Measurements from ENCODE around the gene GTF2H4. TPM values are rescaled to one million over a fixed set of nuclear protein-coding genes. Genes with fewer than 3 reads are reported as not detected.

GTF2H4 gene
- total RNA-seq, 1 donor from 2014 or later, result 67.2 TPM

DNA sequence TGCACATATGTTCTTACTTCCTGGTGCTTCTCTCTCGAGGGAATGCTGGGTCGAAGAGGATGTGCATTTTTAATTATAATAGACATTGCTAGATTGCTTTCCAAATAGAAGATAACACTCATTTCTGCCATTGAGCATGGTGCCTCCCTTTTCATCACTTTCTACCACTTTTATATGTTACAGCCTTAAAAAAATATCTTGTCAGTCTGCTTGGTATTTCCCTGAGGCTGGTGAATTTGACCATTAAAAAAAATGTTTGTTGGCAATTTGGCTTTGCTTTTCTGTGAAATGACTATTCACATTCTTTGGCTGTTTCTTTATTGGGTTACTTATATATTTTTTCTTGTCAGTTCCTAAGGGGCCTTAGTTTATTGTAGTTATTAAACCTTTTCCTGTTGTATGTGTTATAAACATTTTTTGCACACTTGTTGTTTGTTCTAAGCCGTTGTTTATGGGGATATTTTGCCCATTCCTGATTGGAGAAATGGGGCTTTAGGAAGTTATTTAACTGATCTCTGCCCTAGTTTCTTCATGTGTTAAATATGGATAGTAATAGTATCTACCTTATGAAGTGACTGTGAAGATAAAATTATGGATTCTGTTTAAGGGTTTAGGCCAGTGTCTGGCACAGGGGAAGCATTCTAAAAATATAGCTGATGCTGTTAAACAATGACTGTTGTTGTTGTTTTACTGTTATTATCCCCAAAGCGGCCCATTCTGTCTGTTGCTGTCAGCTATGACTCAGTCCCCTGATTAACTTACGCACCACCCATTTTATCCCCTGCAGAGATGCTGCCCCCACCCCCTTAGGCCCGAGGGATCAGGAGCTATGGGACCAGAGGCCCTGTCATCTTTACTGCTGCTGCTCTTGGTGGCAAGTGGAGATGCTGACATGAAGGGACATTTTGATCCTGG is 19.8 kb upstream of the GTF2H4 start:
- TF ChIP-seq, protein P1, sequence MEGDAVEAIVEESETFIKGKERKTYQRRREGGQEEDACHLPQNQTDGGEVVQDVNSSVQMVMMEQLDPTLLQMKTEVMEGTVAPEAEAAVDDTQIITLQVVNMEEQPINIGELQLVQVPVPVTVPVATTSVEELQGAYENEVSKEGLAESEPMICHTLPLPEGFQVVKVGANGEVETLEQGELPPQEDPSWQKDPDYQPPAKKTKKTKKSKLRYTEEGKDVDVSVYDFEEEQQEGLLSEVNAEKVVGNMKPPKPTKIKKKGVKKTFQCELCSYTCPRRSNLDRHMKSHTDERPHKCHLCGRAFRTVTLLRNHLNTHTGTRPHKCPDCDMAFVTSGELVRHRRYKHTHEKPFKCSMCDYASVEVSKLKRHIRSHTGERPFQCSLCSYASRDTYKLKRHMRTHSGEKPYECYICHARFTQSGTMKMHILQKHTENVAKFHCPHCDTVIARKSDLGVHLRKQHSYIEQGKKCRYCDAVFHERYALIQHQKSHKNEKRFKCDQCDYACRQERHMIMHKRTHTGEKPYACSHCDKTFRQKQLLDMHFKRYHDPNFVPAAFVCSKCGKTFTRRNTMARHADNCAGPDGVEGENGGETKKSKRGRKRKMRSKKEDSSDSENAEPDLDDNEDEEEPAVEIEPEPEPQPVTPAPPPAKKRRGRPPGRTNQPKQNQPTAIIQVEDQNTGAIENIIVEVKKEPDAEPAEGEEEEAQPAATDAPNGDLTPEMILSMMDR (IDR thresholded peaks at IDR 0.05; ENCODE audit: partially characterized antibody, unreplicated experiment), result no peak
- Mint-ChIP-seq H3K9me3 (ENCODE audit: unreplicated experiment) (peaks cover 10% of the 10 kb centered on the region), H3K4me3 (ENCODE audit: unreplicated experiment) (peak overlapping the region; percentile 2), H3K36me3 (ENCODE audit: unreplicated experiment) (peaks cover 5% of the 10 kb centered on the region), H3K4me1 (ENCODE audit: low read depth, unreplicated experiment) (peaks cover 31% of the 10 kb centered on the region), H3K27me3 (ENCODE audit: unreplicated experiment) (peaks cover 19% of the 10 kb centered on the region), H3K27ac (ENCODE audit: unreplicated experiment) (no peak overlapping the region)
- DNase-seq, result no peak

DNA sequence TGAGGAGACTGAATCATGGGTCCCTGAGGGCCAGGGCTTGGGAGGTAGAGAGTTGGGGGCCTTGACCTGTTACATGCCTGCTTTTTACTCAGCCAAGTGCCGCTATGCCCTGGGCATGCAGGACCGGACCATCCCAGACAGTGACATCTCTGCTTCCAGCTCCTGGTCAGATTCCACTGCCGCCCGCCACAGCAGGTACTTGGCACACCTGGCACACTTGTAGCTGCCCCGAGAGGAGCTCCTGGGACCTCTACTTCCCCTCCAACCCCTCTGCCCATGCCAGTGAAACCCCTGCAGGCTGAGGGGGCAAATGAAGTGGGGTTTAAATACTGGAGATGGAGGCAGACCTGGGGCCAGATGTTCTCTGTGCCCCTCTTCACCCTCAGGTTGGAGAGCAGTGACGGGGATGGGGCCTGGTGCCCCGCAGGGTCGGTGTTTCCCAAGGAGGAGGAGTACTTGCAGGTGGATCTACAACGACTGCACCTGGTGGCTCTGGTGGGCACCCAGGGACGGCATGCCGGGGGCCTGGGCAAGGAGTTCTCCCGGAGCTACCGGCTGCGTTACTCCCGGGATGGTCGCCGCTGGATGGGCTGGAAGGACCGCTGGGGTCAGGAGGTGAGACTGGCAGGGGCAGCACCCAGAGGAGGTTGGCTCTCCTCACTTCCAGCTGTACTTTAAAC is 19.1 kb upstream of the GTF2H4 start:
- no peak for DNase-seq
- Mint-ChIP-seq H3K4me1 (ENCODE audit: low read depth, unreplicated experiment) (peaks cover 26% of the 10 kb centered on the region), H3K9me3 (ENCODE audit: unreplicated experiment) (peaks cover 10% of the 10 kb centered on the region), H3K4me3 (ENCODE audit: unreplicated experiment) (no peak overlapping the region), H3K27me3 (ENCODE audit: unreplicated experiment) (peaks cover 19% of the 10 kb centered on the region), H3K36me3 (ENCODE audit: unreplicated experiment) (peaks cover 5% of the 10 kb centered on the region), H3K27ac (ENCODE audit: unreplicated experiment) (no peak overlapping the region)
- TF ChIP-seq, protein P1 (IDR thresholded peaks at IDR 0.05; ENCODE audit: partially characterized antibody, unreplicated experiment), result no peak

DNA sequence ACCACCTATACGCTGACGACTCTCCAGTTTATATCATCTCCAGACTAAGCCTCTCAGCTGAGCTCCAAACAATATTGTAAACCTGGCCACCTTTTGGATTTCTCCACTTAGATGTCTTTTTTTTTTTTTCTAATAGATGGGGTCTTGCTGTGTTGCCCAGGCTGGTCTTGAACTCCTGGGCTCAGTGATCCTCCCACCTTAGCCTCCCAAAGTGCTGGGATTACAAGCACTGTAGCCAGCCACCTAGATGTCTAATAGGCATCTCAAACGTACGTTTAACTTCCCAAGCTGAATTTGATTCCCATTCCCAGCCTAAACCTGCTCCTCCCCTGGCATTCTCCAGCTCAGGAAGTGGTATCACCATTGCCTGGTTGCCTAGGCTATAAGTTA is 18.5 kb upstream of the GTF2H4 start:
- TF ChIP-seq, protein P1 (IDR thresholded peaks at IDR 0.05; ENCODE audit: partially characterized antibody, unreplicated experiment), result no peak
- no peak for DNase-seq
- Mint-ChIP-seq H3K36me3 (ENCODE audit: unreplicated experiment) (peaks cover 5% of the 10 kb centered on the region), H3K27me3 (ENCODE audit: unreplicated experiment) (peaks cover 19% of the 10 kb centered on the region), H3K4me3 (ENCODE audit: unreplicated experiment) (no peak overlapping the region), H3K9me3 (ENCODE audit: unreplicated experiment) (peaks cover 12% of the 10 kb centered on the region), H3K4me1 (ENCODE audit: low read depth, unreplicated experiment) (peaks cover 26% of the 10 kb centered on the region), H3K27ac (ENCODE audit: unreplicated experiment) (no peak overlapping the region)

DNA sequence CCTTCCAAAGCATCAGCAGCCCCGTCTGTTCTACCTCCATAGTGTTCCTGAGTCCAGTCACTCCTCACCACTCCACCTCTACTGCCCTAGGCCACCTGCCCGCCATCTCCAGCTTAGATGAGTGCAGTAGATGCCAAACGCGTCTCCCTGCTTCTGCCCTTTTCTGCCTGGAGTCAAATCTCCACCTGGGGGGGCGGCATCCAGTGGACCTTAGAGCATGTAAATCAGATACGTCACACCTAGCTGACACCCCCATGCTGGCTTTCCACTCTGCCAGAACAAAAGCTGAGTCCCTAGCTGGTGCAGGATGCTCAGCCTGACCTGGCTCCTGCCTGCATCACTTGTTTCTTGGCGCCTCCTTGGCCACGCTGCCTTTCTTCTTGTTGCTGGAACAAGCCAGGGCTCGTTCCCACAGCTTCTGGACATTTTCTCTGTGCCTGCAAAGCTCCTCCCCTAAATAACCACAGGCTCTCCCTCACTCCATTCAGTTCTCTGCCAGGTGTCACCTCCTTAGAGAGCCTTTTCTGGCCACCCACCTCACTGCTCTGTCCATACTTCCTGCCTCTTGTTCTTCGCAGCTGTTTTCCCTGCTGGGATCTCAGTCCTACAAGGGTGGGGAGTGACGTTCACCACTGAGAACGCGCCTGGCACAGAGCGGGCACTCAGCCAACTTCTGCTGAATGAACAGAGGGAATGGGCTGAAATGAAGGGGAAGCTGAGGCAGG is 17.9 kb upstream of the GTF2H4 start:
- H3K9me3 Mint-ChIP-seq (ENCODE audit: unreplicated experiment), result peaks cover 13% of the 10 kb centered on the region
- TF ChIP-seq, protein P1 (IDR thresholded peaks at IDR 0.05; ENCODE audit: partially characterized antibody, unreplicated experiment), result no peak

More for the DNA sequence above, 17.9 kb upstream of the GTF2H4 start:
- H3K36me3 Mint-ChIP-seq (ENCODE audit: unreplicated experiment), result peaks cover 11% of the 10 kb centered on the region
- H3K4me3 Mint-ChIP-seq (ENCODE audit: unreplicated experiment), result no peak overlapping the region
- peaks cover 23% of the 10 kb centered on the region for H3K27me3 Mint-ChIP-seq (ENCODE audit: unreplicated experiment)
- no peak for DNase-seq
- peak overlapping the region; percentile 28 for H3K27ac Mint-ChIP-seq (ENCODE audit: unreplicated experiment)
- peaks cover 32% of the 10 kb centered on the region for H3K4me1 Mint-ChIP-seq (ENCODE audit: low read depth, unreplicated experiment)

Measured in glutamatergic neuron (in vitro differentiated cells).